Measurements from ENCODE around the gene RPL41.
"Not testable (repeated sequence)": the region's sequence is repeated elsewhere in the genome, so short reads cannot be mapped to it uniquely, and the experiment has no call there.

Gene RPL41

GRCh38 chr12:56103066-56103711 lies 13.2 kb upstream of the RPL41 start:
- DNase-seq (ENCODE audit: low read depth in 2 of 2) = no peak

- no peak for DNase-seq (ENCODE audit: low read depth in 2 of 2)
These were observed 12.7 kb upstream of the RPL41 start for GRCh38 chr12:56103823-56104108.

DNA sequence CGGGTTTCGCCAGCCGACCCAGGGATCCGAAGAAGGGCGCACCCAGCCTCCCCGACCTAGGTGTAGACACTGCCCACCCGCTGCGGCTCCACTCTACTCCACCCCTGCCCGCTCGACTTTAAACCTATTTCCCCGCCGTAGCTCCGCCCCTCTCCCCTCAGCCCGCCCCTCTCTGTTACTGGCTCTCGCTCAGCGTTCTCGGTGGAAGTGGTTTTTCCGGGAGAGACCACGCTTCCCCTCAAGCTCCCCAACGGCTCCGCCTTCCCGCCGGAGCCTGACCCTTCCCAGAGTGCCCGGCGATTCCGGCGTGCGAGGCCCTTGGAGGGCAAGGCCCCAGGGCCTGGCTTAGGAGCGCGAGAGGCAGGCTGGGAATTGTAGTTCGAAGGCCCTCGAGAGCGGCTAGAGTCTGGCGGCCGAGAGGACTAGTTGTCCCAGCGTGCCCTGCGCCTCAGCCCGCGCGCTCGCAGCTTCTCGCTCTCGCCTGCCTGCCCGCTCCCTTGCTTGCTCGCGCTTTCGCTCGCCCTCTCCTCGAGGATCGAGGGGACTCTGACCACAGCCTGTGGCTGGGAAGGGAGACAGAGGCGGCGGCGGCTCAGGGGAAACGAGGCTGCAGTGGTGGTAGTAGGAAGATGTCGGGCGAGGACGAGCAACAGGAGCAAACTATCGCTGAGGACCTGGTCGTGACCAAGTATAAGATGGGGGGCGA lies 12.2 kb upstream of the RPL41 start, which contains the start of gene PA2G4:
Gene PA2G4, plus strand, starts transcription at position 451 of the 706 bp plus-strand sequence. Its CDS starts 179 bp downstream, at position 630.
- DNase-seq (ENCODE audit: low read depth in 2 of 2) = peak; percentile 94 to 95

- no peak for DNase-seq (ENCODE audit: low read depth in 2 of 2)
These were observed 11.4 kb upstream of the RPL41 start for GRCh38 chr12:56104815-56105608.

GRCh38 chr12:56105609-56105902 lies 10.9 kb upstream of the RPL41 start:
- DNase-seq (ENCODE audit: low read depth in 2 of 2) = no peak

GRCh38 chr12:56107242-56107641 lies 9.2 kb upstream of the RPL41 start:
- DNase-seq (ENCODE audit: low read depth in 2 of 2) = no peak

DNA sequence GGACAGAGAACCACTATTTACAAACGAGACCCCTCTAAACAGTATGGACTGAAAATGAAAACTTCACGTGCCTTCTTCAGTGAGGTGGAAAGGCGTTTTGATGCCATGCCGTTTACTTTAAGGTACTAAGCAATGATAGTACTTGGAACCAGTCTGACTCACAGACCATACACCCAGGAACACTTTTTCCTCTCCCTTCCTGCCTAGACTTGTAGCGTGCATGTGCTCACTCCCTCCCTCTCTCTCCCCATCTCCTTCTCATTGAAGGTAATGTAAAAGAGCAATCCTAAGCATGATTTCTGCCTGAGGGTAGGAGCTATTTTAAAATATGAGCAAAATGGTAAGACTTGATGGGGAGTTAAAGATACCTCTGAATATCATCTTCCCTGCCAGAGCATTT lies 5.9 kb upstream of the RPL41 start:
- DNase-seq (ENCODE audit: low read depth in 2 of 2) = no peak

DNA sequence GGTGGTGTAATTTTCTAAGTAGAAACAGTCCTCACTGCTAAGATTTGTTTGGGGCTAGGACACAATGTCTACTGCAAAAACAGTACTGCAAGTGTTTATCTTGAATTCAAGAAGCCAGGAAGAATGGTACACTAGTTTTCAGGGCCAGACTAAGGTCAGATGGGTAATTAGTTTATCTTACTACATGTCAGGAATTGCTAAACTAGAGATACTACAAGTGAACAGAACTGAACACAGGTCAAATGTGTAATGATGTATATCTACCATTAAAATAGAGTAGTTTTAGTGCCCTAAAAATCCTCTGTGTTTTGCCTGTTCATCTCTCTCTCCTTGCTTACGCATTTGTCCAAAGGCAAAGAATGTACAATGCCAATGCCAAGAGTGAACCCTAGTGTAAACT lies 2.3 kb upstream of the RPL41 start:
- DNase-seq (ENCODE audit: low read depth in 2 of 2) = no peak

- no peak for DNase-seq (ENCODE audit: low read depth in 2 of 2)
These were observed 1.1 kb upstream of the RPL41 start for GRCh38 chr12:56115329-56115728.

DNA sequence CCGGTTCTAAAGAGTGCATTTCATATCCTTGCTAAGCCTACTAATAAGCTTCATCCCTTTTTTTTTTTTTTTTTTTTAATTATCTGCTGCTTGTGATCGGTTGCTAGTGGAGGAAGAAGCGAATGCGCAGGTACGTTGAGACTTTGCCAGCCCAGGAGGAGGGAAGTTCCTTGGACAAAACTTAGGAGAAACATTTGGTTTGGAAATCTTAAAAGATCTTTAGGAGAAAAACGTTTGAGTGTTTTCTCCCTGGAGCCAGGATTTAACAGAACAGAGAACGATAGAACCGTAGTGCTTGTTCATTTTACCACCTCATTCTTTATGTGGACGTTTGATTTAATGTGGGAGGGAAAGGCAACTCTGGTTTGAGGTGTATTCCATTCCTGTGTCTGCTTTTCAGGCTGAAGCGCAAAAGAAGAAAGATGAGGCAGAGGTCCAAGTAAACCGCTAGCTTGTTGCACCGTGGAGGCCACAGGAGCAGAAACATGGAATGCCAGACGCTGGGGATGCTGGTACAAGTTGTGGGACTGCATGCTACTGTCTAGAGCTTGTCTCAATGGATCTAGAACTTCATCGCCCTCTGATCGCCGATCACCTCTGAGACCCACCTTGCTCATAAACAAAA lies 761 bp downstream of the RPL41 start:
- not testable (repeated sequence) for DNase-seq (ENCODE audit: low read depth in 2 of 2)

GRCh38 chr12:56117778-56118687 lies 1.6 kb downstream of the RPL41 start, which contains the start of gene ZC3H10:
TSS of gene ZC3H10 (plus strand) at chr12:56118266. CDS start at chr12:56120563, 2,297 bp downstream.
- DNase-seq (ENCODE audit: low read depth in 2 of 2) = peak; percentile 94 to 98

- no peak for DNase-seq (ENCODE audit: low read depth in 2 of 2)
These were observed 2.4 kb downstream of the RPL41 start for GRCh38 chr12:56118688-56119357.

- DNase-seq (ENCODE audit: low read depth in 2 of 2) = peak in 1 of 2 donors; percentile 30
These were observed 2.9 kb downstream of the RPL41 start for GRCh38 chr12:56119361-56119796.

- no peak for DNase-seq (ENCODE audit: low read depth in 2 of 2)
These were observed 3.9 kb downstream of the RPL41 start for GRCh38 chr12:56120158-56120846.

DNA sequence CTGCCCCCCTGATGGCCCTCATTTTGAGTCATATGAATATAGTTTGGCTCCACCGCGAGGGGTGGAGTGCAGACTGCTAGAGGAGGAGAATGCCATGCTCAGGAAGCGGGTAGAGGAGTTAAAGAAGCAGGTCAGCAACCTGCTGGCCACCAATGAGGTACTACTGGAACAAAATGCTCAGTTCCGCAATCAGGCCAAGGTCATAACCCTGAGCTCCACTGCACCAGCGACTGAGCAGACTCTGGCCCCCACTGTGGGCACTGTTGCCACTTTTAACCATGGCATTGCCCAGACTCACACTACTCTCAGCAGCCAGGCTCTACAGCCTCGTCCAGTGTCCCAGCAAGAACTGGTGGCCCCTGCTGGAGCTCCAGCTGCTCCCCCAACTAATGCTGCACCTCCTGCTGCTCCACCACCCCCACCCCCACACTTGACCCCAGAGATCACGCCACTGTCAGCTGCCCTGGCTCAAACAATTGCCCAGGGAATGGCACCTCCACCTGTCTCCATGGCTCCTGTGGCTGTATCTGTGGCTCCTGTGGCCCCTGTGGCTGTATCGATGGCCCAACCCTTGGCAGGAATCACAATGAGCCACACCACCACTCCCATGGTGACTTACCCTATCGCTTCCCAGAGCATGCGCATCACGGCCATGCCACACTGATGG lies 4.9 kb downstream of the RPL41 start:
- DNase-seq (ENCODE audit: low read depth in 2 of 2) = no peak

- no peak for DNase-seq (ENCODE audit: low read depth in 2 of 2)
These were observed 6.2 kb downstream of the RPL41 start for GRCh38 chr12:56122637-56123036.

DNA sequence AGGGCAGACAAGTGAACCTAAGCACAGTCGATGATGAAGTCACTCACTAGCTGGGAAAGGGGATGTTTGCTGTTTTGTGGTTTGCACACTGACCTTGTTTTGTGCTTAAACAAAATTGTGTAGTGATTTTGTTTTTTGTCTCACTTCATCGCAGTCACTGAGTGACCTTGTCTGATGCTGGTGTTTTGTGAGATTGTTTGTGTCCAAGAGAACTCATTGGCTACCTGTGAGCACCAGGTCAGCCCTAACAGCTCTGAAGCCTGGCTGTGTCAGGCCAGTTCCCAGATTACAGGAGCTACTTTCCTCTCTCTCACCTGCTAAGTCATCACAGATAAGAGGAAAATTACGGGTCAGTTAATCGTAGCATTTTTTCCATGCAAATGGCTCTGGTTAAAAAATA lies 7.7 kb downstream of the RPL41 start:
- DNase-seq (ENCODE audit: low read depth in 2 of 2) = no peak

- no peak for DNase-seq (ENCODE audit: low read depth in 2 of 2)
These were observed 10.4 kb downstream of the RPL41 start for GRCh38 chr12:56126732-56127239.

DNA sequence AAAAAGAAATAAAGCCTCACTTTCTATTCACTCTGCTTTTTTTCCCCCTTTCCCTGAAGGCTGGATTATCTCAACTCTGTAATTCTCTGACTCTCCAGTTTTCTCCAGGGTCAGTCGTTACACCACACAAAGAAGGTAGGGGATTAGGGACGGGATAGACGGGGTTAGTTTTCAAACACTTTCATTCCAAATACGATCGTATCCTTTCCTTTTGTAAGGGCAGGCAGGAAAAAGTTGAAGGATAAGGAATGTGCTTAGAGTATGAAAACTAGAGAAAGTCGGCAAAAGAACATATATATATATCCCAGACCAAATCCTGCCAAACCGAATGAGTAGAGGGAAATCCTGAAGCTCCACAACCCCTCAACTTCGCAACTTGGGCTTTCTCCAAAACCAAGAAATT lies 11.1 kb downstream of the RPL41 start:
- no peak for DNase-seq (ENCODE audit: low read depth in 2 of 2)
